WTC11 (cell line): ENCODE results near the gene GID8. TPM values are rescaled to one million over a fixed set of nuclear protein-coding genes. Genes with fewer than 3 reads are reported as not detected.
A peak's percentile ranks its signal among the peaks of the same experiment; 100 is the strongest.

ENCODE experiments used
- ATAC-seq: fragments of 200-7000 bp; cut with Tn5 transposase; 2 replicates; pipeline ENCODE4 v1.10.0; 2021; ENCODE audit warnings: mild to moderate bottlenecking, moderate library complexity
- CTCF ChIA-PET: fragments of 300-600 bp; sonication (Branson Sonifier 250); formaldehyde crosslinking; loops from one replicate; lab custom pipeline; 2021; ENCODE audit warnings: antibody characterized with exemption; lab: Charles Lee
- POLR2A ChIA-PET: fragments of 350-600 bp; sonication (Branson Sonifier 250); formaldehyde crosslinking; loops from one replicate; lab custom pipeline; 2021; ENCODE audit warnings: antibody characterized with exemption; lab: Charles Lee
- DNase-seq: peaks from one replicate; pipeline ENCODE4 v3.0.0; 2021; ENCODE audit warnings: low spot score
- H3K27ac Mint-ChIP-seq: 2 replicates; pipeline ENCODE4 v1.8.0; 2021; ENCODE audit warnings: mixed read lengths
- H3K27me3 Mint-ChIP-seq: 2 replicates; pipeline ENCODE4 v1.8.0; 2021; ENCODE audit warnings: low read depth, mild to moderate bottlenecking, moderate library complexity, mixed read lengths
- H3K36me3 Mint-ChIP-seq: 2 replicates; pipeline ENCODE4 v1.8.0; 2021; ENCODE audit warnings: mixed read lengths
- H3K4me1 Mint-ChIP-seq: 2 replicates; pipeline ENCODE4 v1.8.0; 2022; ENCODE audit warnings: mixed read lengths
- H3K4me3 Mint-ChIP-seq: 2 replicates; pipeline ENCODE4 v1.8.0; 2021; ENCODE audit warnings: mild to moderate bottlenecking, moderate library complexity, mixed read lengths
- H3K9me3 Mint-ChIP-seq: 2 replicates; pipeline ENCODE4 v1.8.0; 2021; ENCODE audit warnings: mixed read lengths
- AR ChIP-seq: fragments of 250-450 bp; sonication (Bioruptor Pico); IDR thresholded peaks from 2 replicates; pipeline ENCODE4 v1.9.0; 2021; ENCODE audit warnings: mild to moderate bottlenecking
- CTCF ChIP-seq: fragments of 200-600 bp; IDR thresholded peaks from 2 replicates; pipeline ENCODE4 v1.8.0; 2022; ENCODE audit warnings: antibody characterized with exemption
- E2F4 ChIP-seq: sonication (generic); formaldehyde crosslinking; IDR thresholded peaks from 2 replicates; pipeline ENCODE4 v1.8.1; 2022; ENCODE audit warnings: low read depth, mild to moderate bottlenecking, moderate library complexity, missing genetic modification reagents, borderline replicate concordance
- GABPB1 ChIP-seq: sonication (generic); formaldehyde crosslinking; IDR thresholded peaks from 2 replicates; pipeline ENCODE4 v1.8.1; 2023; ENCODE audit warnings: mild to moderate bottlenecking, missing genetic modification reagents
- JUN ChIP-seq: sonication (generic); formaldehyde crosslinking; IDR thresholded peaks from 2 replicates; pipeline ENCODE4 v1.8.0; 2023; ENCODE audit warnings: mild to moderate bottlenecking, missing genetic modification reagents
- MLX ChIP-seq: sonication (generic); formaldehyde crosslinking; IDR thresholded peaks from 2 replicates; pipeline ENCODE4 v1.8.1; 2023; ENCODE audit warnings: mild to moderate bottlenecking, missing genetic modification reagents, moderate library complexity
- NFYB ChIP-seq: sonication (generic); formaldehyde crosslinking; conservative IDR thresholded peaks from 2 replicates; pipeline ENCODE4 v1.8.0; 2022; ENCODE audit warnings: low read depth, missing genetic modification reagents
- NR1H2 ChIP-seq: sonication (generic); formaldehyde crosslinking; IDR thresholded peaks from 2 replicates; pipeline ENCODE4 v1.9.0; 2021; ENCODE audit warnings: mild to moderate bottlenecking, moderate library complexity, missing genetic modification reagents
- PRRX2 ChIP-seq: fragments of 250-450 bp; sonication (Bioruptor Pico); IDR thresholded peaks from 2 replicates; pipeline ENCODE4 v1.8.0; 2021; ENCODE audit warnings: mild to moderate bottlenecking
- SMAD3 ChIP-seq: sonication (generic); formaldehyde crosslinking; IDR thresholded peaks from 2 replicates; pipeline ENCODE4 v1.8.0; 2022; ENCODE audit warnings: missing genetic modification reagents, mild to moderate bottlenecking, borderline replicate concordance
- ZBTB43 ChIP-seq: sonication (generic); formaldehyde crosslinking; IDR thresholded peaks from 2 replicates; pipeline ENCODE4 v1.8.1; 2023; ENCODE audit warnings: mild to moderate bottlenecking, missing genetic modification reagents
- total RNA-seq: library from RNA; stranded (reverse); gene quantifications from 3 replicates; pipeline ENCODE4 v1.2.3, GENCODE V29; 2021

GID8 gene
- total RNA-seq, 1 experiment from 2014 or later, result 70.2 TPM

GRCh38 chr20:62924442-62925075 lies 13.4 kb upstream of the GID8 start:
- H3K9me3 Mint-ChIP-seq, result no peaks in the 10 kb centered on the region
- TF ChIP-seq GABPB1 (peak; percentile 45), CTCF (no peak)
- ChIA-PET POLR2A (interaction anchor here (0.9 to 6.2 kb wide), 2 partner anchors 10 to 12 kb away, joined by 3 to 53 read pairs; partner anchors contain the start of gene GID8), CTCF (interaction anchor here (1.4 to 2.2 kb wide), 4 partner anchors 10 to 48 kb away, joined by 3 to 10 read pairs (median 6); no protein-coding TSS in a partner anchor)
- H3K36me3 Mint-ChIP-seq, result no peaks in the 10 kb centered on the region
- DNase-seq, result no peak
- H3K27ac Mint-ChIP-seq, result peak overlapping the region; percentile 96
- no peaks in the 10 kb centered on the region; the same call in 1 of the 2 replicates for H3K27me3 Mint-ChIP-seq
- peak overlapping the region; percentile 95 for H3K4me3 Mint-ChIP-seq
- ATAC-seq, result no peak
- peaks cover 62% of the 10 kb centered on the region for H3K4me1 Mint-ChIP-seq

GRCh38 chr20:62925076-62925419 lies 12.9 kb upstream of the GID8 start:
- TF ChIP-seq PRRX2 (CRISPR knock-in tag) (no peak), ZBTB43 (CRISPR knock-in tag) (no peak), E2F4 (CRISPR knock-in tag) (no peak), AR (CRISPR knock-in tag) (no peak), SMAD3 (CRISPR knock-in tag) (no peak), GABPB1 (no peak), NFYB (CRISPR knock-in tag) (no peak), JUN (CRISPR knock-in tag) (no peak), MLX (CRISPR knock-in tag) (no peak), NR1H2 (CRISPR knock-in tag) (no peak)
- Mint-ChIP-seq H3K4me1 (peaks cover 62% of the 10 kb centered on the region), H3K36me3 (no peaks in the 10 kb centered on the region), H3K9me3 (no peaks in the 10 kb centered on the region), H3K27ac (peak overlapping the region; percentile 96), H3K4me3 (peak overlapping the region; percentile 95), H3K27me3 (no peaks in the 10 kb centered on the region; the same call in 1 of the 2 replicates)
- ChIA-PET CTCF (interaction anchor here (1.4 to 2.2 kb wide), 4 partner anchors 10 to 48 kb away, joined by 3 to 10 read pairs (median 6); no protein-coding TSS in a partner anchor), POLR2A (interaction anchor here (0.9 to 6.2 kb wide), 2 partner anchors 10 to 12 kb away, joined by 3 to 53 read pairs; partner anchors contain the start of gene GID8)
- no peak for ATAC-seq
- DNase-seq, result no peak
